Measurements from ENCODE around the gene CBY1. TPM values are rescaled to one million over a fixed set of nuclear protein-coding genes. Genes with fewer than 3 reads are reported as not detected.

Gene CBY1
- total RNA-seq, 1 donor from 2014 or later = 43.2 TPM

DNA sequence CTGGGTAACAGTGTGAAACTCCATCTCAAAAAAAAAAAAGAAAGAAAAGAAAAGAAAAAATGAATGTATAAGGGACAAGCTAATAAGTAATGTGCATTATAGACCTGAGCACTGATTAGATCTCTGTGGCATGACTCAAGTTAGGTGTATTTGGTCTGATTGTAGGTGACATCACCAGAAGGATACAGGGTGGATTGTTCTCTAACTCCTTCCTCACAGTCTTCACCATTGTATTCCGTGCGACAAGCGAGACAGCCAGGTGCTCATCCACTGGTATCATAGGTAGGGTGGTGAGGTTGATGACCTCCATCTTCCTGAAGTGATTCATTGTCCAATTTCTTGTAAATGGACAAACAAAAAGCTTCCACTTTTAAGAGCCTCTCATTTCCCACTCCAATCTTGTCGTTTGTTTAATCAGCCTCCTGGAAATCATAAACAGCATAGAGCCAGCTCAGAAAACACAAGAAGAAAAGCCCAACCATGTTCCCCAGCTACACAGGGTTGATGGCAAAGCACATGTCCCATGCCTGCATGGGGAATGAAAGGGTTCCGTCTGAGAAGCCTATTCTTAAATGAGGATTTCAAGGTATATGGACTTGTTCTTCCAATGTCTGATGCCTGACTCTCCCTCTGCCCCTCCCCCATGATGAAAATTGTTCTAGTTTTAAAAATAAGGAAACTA lies 6.5 kb upstream of the CBY1 start:
- no peak for DNase-seq (ENCODE audit: low spot score)

DNA sequence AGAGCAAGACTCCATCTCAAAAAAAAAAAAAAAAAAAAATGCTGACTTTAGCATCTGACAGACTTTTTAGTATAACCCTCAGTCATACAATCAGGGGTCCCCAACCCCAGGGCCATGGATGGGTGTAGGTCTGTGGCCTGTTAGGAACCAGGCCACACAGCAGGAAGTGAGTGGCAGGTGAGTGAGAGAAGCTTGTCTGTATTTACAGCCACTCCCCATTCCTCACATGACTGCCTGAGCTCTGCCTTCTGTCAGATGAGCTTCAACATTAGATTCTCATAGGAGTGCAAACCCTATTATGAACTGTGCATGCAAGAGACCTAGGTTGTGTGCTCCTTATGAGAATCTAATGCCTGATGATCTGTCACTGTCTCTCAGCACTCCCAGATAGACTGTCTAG lies 3.6 kb upstream of the CBY1 start:
- DNase-seq (ENCODE audit: low spot score) = no peak

DNA sequence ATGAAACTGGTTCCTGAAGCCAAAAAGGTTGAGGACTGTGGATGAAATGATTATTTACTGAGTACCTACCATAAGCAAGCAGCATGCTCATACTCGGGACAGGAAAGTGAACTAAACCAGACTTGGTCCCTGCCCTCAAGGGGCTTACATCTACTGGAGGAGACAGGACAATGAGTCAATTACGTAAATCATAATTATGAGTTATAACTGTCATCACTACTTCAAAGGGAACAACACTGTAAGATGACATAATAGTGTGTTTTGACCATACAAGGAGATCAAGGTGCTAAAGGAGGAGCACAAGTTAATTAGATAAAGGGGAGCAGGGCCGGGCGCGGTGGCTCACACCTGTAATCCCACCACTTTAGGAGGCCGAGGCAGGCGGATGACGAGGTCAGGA lies 2.7 kb upstream of the CBY1 start:
- DNase-seq (ENCODE audit: low spot score) = no peak

DNA sequence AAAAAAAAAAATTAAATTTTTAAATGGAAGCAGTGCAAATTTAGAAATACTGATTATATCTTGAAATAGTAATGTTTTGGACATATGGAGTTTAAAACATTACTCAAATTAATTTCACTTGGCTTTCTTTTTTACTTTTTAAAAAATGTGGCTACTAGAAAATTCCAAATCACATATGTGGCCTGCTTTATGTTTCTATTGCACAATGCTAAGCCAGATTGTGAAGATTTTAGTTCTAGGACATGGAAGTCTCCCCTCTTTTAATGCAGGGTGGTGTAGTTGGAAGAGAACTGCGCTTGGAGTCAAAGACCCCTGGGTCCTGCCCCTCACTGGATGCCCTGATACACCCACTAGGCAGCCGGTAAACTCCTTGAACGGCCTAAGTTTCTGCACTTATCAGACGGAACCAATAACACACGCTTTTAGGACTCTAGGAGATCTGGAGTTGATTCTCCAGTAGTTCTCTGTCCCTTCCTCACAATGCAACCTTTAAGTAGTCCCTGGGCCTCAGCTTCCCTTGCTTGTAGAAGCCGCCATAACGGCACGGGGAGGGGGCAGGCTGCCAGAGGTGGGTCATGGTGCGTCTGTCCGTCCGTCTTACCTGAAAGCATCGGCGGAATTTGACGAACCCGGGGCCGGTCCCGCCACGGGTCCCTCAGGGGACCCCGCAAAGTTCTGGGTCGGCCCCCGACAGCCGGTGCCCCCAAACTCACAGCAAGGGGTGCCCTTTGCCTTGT lies 751 bp upstream of the CBY1 start:
- DNase-seq (ENCODE audit: low spot score) = no peak

DNA sequence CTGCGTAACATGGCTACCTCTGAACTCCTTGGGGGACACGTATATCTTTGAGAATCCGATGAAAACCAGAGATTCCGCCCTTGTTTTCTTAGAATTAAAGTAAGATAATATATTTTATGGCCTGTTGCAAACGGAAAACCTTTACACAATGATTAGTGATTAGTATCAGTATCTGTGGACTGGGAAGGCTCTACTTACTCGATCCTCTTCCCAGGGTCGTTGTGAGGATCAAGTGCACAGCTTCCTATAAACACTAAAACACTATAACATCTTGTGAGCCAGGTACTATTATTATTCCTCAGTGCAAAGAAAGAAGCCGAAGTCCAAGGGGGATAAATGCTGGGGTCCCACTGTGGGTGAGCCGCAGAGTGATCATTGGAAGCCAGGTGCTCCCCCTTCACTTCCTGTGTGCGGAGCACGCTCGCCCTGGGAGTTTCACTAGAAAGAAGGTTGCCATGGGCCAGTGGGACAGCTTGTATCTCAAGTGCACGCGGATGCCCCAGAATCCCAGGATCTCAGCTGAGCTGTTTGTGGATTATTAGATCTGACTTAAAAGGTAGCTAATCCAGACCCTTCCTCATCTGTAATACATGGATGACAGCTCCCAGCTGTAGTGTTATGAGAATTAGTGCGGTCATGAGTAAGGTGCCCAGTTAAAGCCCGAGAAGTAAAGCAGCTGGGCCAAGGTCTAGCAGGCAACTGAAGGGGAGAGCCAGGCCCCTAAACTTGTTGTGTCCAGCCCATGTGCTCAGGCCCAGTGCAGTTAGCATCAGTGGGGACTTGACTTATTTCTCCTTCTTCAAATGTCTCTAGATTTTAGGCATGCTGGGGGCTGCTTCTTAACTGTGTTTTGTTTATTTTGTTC lies 839 bp downstream of the CBY1 start:
- no peak for DNase-seq (ENCODE audit: low spot score)

DNA sequence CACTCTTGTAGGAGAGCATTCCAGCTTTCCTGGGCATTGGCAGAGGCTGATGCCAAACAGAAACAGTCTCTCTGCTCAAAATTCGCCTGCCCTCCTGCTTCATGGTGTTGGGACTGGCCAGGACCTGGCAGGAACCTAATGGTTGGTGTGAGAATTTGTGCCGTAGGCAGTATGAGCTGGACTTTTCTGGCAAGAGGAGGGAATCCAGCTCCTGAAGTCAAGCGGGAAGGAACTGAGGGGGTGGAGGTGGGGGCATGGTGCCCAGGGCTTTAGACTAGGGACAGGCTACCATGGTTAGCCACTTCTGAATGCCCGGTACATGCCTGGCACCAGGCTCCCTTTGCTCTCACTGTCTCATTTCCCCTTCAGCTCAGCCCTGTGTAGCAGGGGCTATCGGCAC lies 18.4 kb downstream of the CBY1 start:
- no peak for DNase-seq (ENCODE audit: low spot score)

DNA sequence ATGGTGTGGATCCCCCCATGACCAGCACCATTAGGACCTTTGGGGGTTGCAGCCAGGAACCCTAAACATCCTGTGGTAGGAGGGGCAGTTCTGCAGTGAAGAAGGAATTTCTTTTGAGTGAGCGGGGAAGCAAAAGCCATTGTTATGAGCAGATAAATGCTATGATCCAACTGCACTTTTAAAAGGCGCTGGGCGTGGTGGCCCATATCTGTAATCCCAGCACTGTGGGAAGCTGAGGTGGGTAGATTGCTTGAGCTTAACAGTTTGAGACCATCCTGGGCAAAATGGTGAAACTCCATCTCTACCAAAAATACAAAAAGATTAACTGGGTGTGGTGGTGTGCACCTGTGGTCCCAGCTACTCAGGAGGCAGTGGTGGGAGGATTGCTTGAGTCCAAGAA lies 19.4 kb downstream of the CBY1 start:
- no peak for DNase-seq (ENCODE audit: low spot score)

DNA sequence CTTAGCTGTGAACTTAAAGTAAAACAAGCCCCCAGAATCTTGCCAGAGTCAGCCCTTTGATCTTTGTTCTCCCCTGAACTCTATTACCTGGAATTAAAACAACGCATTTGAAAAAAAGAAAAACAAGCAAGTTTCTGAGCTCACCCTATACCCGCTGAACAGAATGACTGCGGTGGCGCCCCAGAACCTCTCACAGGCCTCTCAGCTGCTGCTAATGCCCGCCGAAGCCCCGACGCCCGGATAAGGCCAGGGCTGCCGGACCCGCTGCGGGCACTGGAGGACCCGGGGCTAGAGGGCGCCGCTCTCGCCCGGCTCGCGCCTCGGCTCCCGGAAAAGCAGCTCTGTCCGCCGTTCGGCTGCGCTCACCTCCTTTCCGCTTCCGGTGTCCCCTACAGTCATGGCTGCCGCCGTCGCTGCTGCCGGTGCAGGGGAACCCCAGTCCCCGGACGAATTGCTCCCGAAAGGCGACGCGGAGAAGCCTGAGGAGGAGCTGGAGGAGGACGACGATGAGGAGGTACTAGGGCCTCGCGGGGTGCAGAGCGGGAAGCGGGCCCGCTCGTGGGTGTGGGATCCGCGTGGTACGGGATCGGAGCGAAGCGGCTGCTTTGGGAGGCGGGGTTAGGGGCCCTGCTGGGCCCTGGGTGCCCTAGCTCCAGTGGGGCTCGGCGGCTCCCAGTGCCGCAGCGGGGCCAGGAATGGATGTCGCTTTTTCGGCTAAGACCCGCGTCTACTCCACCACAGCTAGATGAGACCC lies 25.3 kb downstream of the CBY1 start, which contains the start of gene TOMM22:
Gene TOMM22, plus strand, starts transcription at position 376 of the 754 bp plus-strand sequence. Its CDS starts 22 bp downstream, at position 398.
- DNase-seq (ENCODE audit: low spot score) = peak; percentile 90

DNA sequence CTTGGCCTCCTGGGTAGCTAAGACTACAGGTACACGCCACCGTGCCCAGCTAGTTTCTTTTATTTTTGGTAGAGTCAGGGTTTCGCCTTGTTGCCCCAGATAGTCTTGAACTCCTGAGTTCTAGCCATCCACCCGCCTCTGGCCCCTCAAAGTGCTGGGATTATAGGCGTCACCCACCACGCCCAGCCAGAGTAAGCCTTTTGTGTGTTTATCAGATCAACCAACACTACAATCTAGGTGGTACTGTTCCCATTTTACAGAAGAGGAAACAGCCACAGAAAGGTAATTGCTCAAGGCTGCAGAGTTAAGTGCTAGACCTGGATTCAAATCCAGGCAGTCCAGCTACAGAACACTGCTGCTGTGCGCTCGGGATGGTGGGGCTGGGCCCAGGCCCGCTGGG lies 28.5 kb downstream of the CBY1 start:
- DNase-seq (ENCODE audit: low spot score) = no peak

DNA sequence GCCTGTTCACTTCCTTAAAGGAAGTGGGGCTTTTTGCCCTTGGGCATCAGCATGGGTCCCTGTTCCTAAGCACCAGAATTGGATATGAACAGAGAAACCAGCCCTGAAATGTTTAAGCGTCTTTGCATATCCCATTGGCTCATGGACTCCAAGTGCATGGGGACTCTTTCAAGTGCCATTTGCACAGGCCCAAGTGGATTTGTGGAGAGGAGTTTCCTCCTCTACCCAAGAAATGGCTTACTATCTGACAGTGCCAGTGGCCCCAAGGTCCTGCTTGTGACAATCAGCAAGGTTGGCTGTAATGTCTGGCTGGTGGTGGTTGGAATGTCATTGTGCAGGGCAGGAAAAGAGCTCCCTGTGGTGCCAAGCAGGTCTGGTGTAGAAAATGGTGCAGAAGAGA lies 29.3 kb downstream of the CBY1 start:
- no peak for DNase-seq (ENCODE audit: low spot score)

DNA sequence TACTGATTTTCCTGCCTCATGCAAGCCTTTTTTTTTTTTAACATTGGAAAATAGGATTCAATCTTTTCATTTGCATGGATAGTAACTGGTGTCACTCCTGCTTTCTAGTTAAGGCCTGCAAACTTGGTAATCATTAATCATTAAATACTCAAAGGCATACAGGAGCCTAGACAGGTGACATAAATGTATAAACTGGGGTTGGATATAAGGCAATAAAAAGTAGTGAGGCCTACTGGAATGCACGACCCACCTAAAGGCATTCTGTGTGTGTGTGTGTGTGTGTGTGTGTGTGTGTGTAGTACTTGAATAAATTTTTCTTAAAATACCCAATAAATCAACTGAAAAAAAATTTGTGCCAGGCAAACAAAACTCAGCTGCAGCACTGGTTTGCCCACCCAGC lies 33.2 kb downstream of the CBY1 start:
- no peak for DNase-seq (ENCODE audit: low spot score)

DNA sequence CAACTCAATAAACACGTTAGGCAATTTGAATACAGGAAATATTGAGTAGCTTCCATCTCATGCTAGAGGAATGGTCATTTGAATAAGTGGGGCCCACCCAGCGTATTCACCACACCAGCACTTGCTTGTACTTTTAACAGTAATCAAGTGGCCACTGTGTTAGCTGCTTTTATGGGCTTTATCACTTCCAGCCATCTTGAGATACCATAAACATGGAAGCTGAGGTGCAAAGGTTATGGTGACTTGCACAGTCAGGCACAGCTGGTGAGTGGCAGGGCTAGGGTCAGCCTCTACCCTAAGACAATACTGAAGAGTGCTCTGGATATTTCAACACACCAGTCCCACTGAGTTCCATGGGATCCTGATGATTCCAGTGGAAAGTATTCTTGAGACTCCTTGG lies 37.6 kb downstream of the CBY1 start:
- DNase-seq (ENCODE audit: low spot score) = no peak

DNA sequence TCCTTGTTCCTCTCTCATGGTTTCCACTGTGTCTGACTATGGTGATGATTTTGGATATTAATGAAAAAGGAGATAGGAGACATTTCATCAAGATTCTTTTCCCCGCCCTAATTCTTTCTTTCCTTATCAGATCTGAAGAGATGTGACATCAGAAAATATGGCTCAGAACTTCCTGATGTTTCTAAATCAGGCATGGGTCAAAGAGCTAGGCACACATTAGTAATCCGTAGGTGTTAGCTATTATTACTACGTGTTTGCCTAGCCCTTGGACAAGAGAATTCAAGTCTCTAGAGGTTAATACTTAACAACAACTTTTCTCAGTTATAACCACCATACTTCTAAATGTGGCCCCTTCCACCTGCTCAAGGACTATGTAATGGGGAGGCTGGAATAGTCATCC lies 38.5 kb downstream of the CBY1 start:
- DNase-seq (ENCODE audit: low spot score) = no peak

DNA sequence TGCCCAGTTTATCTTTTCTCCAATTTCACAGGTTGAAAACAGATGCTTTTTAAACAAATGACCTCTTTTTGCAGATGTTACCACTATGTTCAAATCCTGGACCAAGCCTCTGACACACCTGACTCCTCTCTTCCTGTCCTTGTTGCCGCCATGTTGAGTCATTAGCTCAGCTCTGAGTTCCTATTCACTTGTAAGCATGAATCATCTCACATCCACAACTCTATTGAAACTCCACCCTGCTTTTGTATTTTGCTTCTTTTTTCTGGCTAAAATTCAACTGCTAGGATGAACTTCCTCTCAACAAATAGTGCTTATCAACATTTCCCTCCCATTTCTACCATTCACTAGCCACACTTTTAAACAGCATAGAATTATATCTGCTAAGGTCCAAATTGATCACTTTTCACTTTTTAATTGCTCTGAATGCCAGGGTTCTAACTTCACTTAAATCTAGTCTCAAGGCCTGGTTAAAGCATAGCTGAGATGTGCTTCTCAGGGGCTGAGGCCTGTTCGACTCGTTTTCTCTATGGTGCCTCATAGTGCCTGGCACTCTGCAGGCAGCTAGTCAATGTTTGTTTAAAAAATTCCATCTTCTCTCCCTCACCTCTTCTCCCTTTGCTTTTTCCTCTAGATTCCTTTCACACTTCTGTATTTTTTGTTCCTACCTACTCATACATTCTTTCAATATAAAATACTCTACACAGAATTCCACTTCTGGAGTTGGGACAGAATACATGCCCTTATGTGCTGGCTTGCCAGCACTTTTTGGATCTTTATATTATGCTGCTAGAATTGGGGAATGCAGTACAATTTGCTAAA lies 40.4 kb downstream of the CBY1 start:
- DNase-seq (ENCODE audit: low spot score) = no peak

DNA sequence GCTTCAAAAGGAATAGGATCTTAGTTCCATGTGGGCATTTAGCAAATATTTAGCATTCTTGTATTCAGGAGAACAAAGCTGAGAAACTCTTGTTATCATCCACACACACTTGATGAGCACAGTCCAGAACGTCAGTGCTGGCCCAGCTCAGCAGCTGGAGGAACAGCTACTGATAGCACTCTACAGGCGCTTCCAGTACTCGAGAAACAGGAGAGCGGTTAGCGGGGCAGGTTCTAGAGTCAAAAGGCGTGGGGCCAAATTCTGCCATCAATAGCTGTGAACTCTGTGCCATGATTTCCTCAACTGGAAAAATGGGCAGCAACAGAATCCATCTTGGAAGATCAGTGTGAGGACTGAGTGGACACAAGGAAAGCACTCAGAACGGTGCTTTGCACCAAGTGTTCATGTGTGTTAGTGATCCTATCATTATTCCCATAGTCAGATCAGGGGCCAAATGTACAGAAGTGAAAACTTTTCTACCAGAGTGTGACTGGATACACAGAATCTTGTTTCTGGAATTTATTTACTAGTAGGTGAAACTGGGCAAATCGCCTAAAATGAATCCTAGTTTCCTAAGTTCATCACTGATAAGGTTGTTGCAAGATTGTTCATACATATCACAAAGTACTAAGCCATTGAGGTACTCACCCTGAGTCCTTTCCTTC lies 41.1 kb downstream of the CBY1 start:
- DNase-seq (ENCODE audit: low spot score) = no peak

DNA sequence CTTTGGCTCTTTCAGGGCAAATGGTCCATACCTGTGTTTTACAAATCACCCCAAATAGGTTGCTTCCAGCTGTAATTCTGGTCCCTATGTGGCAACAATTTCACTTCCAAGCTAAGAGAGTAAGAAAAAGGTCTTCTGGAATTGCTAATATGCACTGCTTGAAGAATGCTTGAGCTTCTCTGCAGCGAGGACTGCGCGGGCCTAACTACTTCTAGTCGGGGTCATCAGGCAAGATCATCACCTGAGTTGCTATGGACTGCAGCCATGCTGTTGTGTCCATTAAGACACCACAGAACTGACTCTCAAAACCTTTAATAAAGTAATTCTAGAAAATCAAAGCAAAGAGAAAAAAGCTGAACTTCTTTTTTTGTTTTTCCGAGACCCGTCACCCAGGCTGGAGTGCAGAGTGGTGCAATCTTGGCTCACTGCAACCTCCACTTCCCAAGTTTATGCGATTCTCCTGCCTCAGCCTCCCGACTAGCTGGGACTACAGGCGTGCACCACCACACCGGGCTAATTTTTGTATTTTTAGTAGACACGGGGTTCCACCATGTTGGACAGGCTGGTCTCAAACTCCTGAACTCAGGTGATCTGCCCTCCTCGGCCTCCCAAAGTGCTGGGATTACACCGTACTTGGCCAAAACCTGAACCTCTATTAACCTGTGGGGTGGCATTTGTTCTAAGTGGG lies 42.1 kb downstream of the CBY1 start:
- no peak for DNase-seq (ENCODE audit: low spot score)

DNA sequence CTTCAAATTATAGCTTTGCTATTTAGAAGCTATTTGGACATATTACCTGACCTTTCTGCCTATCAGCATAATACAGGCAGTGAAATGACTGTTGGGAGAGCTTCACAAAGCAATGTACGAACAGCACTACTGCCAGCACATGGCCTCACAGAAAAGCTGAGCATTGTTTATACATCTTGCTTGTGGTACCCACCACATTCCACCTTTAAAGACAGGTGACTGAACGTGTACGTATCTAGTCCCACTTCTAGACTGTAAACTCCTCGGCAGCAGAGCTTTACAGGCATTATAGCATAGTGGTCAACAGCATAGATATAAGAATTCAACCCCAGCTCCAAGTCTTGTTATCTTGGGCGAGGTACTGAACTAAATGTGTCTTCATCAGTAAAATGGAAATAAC lies 42.7 kb downstream of the CBY1 start:
- DNase-seq (ENCODE audit: low spot score) = no peak

DNA sequence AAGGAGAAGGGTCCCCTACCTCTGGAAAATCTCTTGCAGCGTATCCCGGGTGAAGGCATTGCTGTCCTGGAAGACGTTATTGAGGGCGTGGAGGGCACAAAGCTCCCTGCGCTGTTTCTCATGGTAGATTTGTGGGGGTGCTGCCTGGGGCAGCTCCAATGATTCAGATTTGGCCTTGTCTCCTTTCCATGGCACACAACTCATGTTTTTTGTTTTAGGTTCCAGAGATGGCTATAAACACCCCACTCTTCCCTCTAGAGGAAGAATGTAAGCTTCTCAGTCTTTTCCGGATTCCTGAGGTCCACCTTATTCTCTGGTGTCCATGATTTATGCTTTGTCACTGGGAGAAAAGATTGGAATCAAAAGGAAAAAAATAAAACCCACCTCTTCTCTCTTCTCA lies 43.3 kb downstream of the CBY1 start:
- no peak for DNase-seq (ENCODE audit: low spot score)

DNA sequence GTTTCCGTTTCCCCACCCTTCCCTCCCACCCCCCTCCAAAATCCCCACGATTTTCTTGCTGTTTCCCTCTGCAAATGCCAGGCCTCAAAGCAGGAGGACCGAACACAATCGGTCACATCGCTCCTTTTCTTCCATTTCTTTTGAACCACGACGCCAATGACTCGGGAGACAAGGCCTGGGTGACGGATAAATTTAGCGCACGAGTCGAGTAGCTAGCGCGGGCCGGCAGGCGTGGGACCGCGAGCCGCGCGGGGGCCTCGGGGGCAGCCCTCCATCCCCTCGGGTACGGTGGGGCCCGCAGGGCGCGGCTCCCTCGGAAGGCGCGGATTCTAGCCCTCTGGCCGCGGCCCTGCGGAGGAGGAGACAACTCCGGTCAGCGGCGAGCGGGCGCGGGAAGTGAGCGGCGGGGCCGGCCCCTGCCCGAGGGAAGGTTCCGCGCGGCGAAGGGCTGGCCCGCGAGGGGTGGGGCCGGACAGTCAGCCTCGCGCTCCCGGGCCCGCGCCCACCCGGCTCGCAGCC lies 43.9 kb downstream of the CBY1 start:
- DNase-seq (ENCODE audit: low spot score) = peak; percentile 58
